Hematopoietic multipotent progenitor cell treated with erythropoietin and hydrocortisone succinate and interleukin-3 and kit ligand, for 17 days (in vitro differentiated cells): Measurements from ENCODE around the gene ANO1.
A peak's percentile ranks its signal among the peaks of the same experiment; 100 is the strongest.

ENCODE experiments used
- DNase-seq: peaks from one replicate; pipeline ENCODE4 v3.0.0-alpha.2; 2015; ENCODE audit warnings: low spot score

ANO1 gene

GRCh38 chr11:70164705-70165104 is 86.6 kb downstream of the ANO1 start:
- no peak for DNase-seq

GRCh38 chr11:70167120-70167519 is 89.0 kb downstream of the ANO1 start:
- DNase-seq: no peak

- no peak for DNase-seq
These were observed 89.7 kb downstream of the ANO1 start for GRCh38 chr11:70167723-70168404.

GRCh38 chr11:70168405-70168754 is 90.3 kb downstream of the ANO1 start:
- DNase-seq: no peak

GRCh38 chr11:70169127-70169526 is 91.0 kb downstream of the ANO1 start:
- no peak for DNase-seq

- no peak for DNase-seq
These were observed 91.5 kb downstream of the ANO1 start for GRCh38 chr11:70169632-70170031.

- DNase-seq: no peak
These were observed 92.6 kb downstream of the ANO1 start for GRCh38 chr11:70170596-70171210.

GRCh38 chr11:70173018-70173417 is 94.9 kb downstream of the ANO1 start:
- DNase-seq: no peak

GRCh38 chr11:70174547-70175235 is 96.6 kb downstream of the ANO1 start:
- no peak for DNase-seq

GRCh38 chr11:70175236-70175698 is 97.2 kb downstream of the ANO1 start:
- no peak for DNase-seq

- DNase-seq: peak; percentile 51
These were observed 99.0 kb downstream of the ANO1 start for GRCh38 chr11:70176940-70177689.

- DNase-seq: no peak
These were observed 102.8 kb downstream of the ANO1 start for GRCh38 chr11:70180906-70181305.

GRCh38 chr11:70182266-70182665 is 104.1 kb downstream of the ANO1 start:
- no peak for DNase-seq

- no peak for DNase-seq
These were observed 104.9 kb downstream of the ANO1 start for GRCh38 chr11:70183032-70183431.

GRCh38 chr11:70183483-70184176 is 105.5 kb downstream of the ANO1 start:
- DNase-seq: no peak

- DNase-seq: no peak
These were observed 106.3 kb downstream of the ANO1 start for GRCh38 chr11:70184396-70184795.

- no peak for DNase-seq
These were observed 107.4 kb downstream of the ANO1 start for GRCh38 chr11:70185348-70186055.

- no peak for DNase-seq
These were observed 108.3 kb downstream of the ANO1 start for GRCh38 chr11:70186420-70186819.

- no peak for DNase-seq
These were observed 108.8 kb downstream of the ANO1 start for GRCh38 chr11:70186936-70187335.

GRCh38 chr11:70187771-70188170 is 109.7 kb downstream of the ANO1 start:
- no peak for DNase-seq

- no peak for DNase-seq
These were observed 111.5 kb downstream of the ANO1 start for GRCh38 chr11:70189622-70190021.
